Muscle layer of colon (tissue), 2 donors: Measurements from ENCODE around the gene RBM28.

Source experiments
- H3K27ac ChIP-seq: one replicate; pipeline ENCODE4 v1.7.0; 2013; ENCODE audit warnings: low read depth, mild to moderate bottlenecking, low read length, moderate library complexity
- H3K27me3 ChIP-seq, 2 donors: one replicate each; pipeline ENCODE4 v1.7.0; 2013; ENCODE audit warnings: low read length in 2 of 2, mild to moderate bottlenecking in 2 of 2; ENCODE audit not compliant: insufficient read depth in 2 of 2, control insufficient read depth in 1 of 2
- H3K36me3 ChIP-seq: one replicate; pipeline ENCODE4 v1.7.0; 2013; ENCODE audit warnings: mild to moderate bottlenecking, low read length; ENCODE audit not compliant: insufficient read depth
- H3K4me1 ChIP-seq: one replicate; pipeline ENCODE4 v1.7.0; 2013; ENCODE audit warnings: mild to moderate bottlenecking, low read length; ENCODE audit not compliant: insufficient read depth
- H3K4me3 ChIP-seq, 2 donors: one replicate each; pipeline ENCODE4 v1.7.0; 2013; ENCODE audit warnings: low read length in 2 of 2, low read depth in 1 of 2, mild to moderate bottlenecking in 1 of 2, moderate library complexity in 1 of 2
- H3K9ac ChIP-seq: one replicate; pipeline ENCODE4 v1.7.0; 2013; ENCODE audit warnings: low read length
- H3K9me3 ChIP-seq: one replicate; pipeline ENCODE4 v1.7.0; 2013; ENCODE audit warnings: mild to moderate bottlenecking, low read length
- donor health status: abdominal sarcoma.
- donor health status: Adenocarcinoma of cecum.

The RBM28 gene

DNA sequence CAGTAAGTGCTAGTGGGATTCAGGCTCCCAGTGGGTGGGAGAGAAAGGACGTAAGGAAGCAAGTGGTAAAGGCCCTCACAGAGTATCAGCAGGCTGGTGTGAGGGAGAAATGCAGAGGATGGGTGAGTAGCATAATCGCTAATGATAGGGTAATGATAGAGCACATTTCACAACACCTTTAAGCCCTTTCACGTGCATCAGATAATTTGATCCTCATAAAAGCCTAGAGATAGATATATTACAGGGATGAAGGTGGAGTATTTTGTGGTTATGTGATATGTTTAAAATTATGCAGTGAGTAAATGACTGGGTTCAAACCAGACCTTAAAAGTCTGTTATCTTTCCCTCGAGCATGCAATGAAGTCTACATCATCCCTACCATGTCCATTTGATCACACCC lies 92.4 kb downstream of the RBM28 start:
- Histone ChIP-seq H3K4me1 (no peaks in the 10 kb centered on the region), H3K27ac (no peak overlapping the region), H3K9me3 (no peaks in the 10 kb centered on the region), H3K4me3 (no peak overlapping the region), H3K36me3 (no peaks in the 10 kb centered on the region), H3K27me3 (peaks cover 0 to 1% of the 10 kb centered on the region in 2 donors), H3K9ac (no peak overlapping the region)
